SK-N-MC (cell line): ENCODE results near the gene CCKAR.

Experiments used
- EZH2 ChIP-seq: fragments of 200-600 bp; sonication (generic); IDR thresholded peaks from one replicate; pipeline ENCODE4 v1.6.1; 2017; ENCODE audit warnings: antibody characterized with exemption
- POLR2AphosphoS5 ChIP-seq: IDR thresholded peaks from 2 replicates; pipeline ENCODE4 v1.6.1; 2012; ENCODE audit warnings: mild to moderate bottlenecking, low read depth, low read length, borderline replicate concordance

GRCh38 chr4:26457412-26457811 lies 32.9 kb downstream of the CCKAR start:
- TF ChIP-seq POLR2AphosphoS5: no peak
- no peak for TF ChIP-seq EZH2
